DMS79 (cell line): Measurements from ENCODE around the gene ME1.
"Not testable (repeated sequence)": the region's sequence is repeated elsewhere in the genome, so short reads cannot be mapped to it uniquely, and the experiment has no call there.

Experiments
- DNase-seq: peaks from one replicate; lab custom pipeline; 2025; lab: John Stamatoyannopoulos, UW

ME1 gene

GRCh38 chr6:83430611-83431544 lies at the start of gene ME1:
Gene ME1 (minus strand): TSS chr6:83431051. CDS start chr6:83430954, 97 bp downstream.
- DNase-seq: no peak

- no peak for DNase-seq
Observed at GRCh38 chr6:83480470-83480869, 49.6 kb upstream of the ME1 start.

GRCh38 chr6:83479389-83479788 lies 48.5 kb upstream of the ME1 start:
- no peak for DNase-seq

- no peak for DNase-seq
Observed at GRCh38 chr6:83476971-83477370, 46.1 kb upstream of the ME1 start.

GRCh38 chr6:83474309-83474708 lies 43.5 kb upstream of the ME1 start:
- no peak for DNase-seq

GRCh38 chr6:83472767-83473166 lies 41.9 kb upstream of the ME1 start:
- no peak for DNase-seq

GRCh38 chr6:83470587-83470986 lies 39.7 kb upstream of the ME1 start:
- no peak for DNase-seq

- DNase-seq: no peak
Observed at GRCh38 chr6:83470001-83470400, 39.1 kb upstream of the ME1 start.

- DNase-seq: no peak
Observed at GRCh38 chr6:83467620-83468036, 36.8 kb upstream of the ME1 start.

GRCh38 chr6:83466328-83466727 lies 35.5 kb upstream of the ME1 start:
- no peak for DNase-seq

GRCh38 chr6:83464381-83465140 lies 33.7 kb upstream of the ME1 start:
- DNase-seq: no peak

GRCh38 chr6:83463886-83464285 lies 33.0 kb upstream of the ME1 start:
- DNase-seq: no peak

GRCh38 chr6:83462524-83462923 lies 31.7 kb upstream of the ME1 start:
- no peak for DNase-seq

- DNase-seq: no peak
Observed at GRCh38 chr6:83461438-83461837, 30.6 kb upstream of the ME1 start.

GRCh38 chr6:83459663-83460062 lies 28.8 kb upstream of the ME1 start:
- no peak for DNase-seq

GRCh38 chr6:83450015-83450414 lies 19.2 kb upstream of the ME1 start:
- DNase-seq: not testable (repeated sequence)

- DNase-seq: not testable (repeated sequence)
Observed at GRCh38 chr6:83444086-83444699, 13.3 kb upstream of the ME1 start.

- no peak for DNase-seq
Observed at GRCh38 chr6:83443516-83443915, 12.7 kb upstream of the ME1 start.

- DNase-seq: no peak
Observed at GRCh38 chr6:83442752-83443151, 11.9 kb upstream of the ME1 start.

GRCh38 chr6:83439201-83439600 lies 8.3 kb upstream of the ME1 start:
- no peak for DNase-seq

- no peak for DNase-seq
Observed at GRCh38 chr6:83436674-83437073, 5.8 kb upstream of the ME1 start.

GRCh38 chr6:83433177-83433576 lies 2.3 kb upstream of the ME1 start:
- DNase-seq: no peak

- DNase-seq: no peak
Observed at GRCh38 chr6:83432636-83433035, 1.8 kb upstream of the ME1 start.
